Testis (tissue), 2 donors: ENCODE measurements around the gene HSD11B1L.

Experiments
- CTCF ChIP-seq, 3 experiments: fragments of 450-650 bp in 2 of 3; fragments of 200-600 bp in 1 of 3; sonication (generic) in 1 of 3; IDR thresholded peaks; one replicate each; pipeline ENCODE4 v1.5.1; 2016 to 2019; ENCODE audit warnings: antibody characterized with exemption in 3 of 3, mild to moderate bottlenecking in 2 of 3, moderate library complexity in 1 of 3
- POLR2A ChIP-seq: fragments of 450-650 bp; IDR thresholded peaks from one replicate; pipeline ENCODE4 v1.6.1; 2017; ENCODE audit warnings: antibody characterized with exemption, mild to moderate bottlenecking, moderate library complexity

DNA sequence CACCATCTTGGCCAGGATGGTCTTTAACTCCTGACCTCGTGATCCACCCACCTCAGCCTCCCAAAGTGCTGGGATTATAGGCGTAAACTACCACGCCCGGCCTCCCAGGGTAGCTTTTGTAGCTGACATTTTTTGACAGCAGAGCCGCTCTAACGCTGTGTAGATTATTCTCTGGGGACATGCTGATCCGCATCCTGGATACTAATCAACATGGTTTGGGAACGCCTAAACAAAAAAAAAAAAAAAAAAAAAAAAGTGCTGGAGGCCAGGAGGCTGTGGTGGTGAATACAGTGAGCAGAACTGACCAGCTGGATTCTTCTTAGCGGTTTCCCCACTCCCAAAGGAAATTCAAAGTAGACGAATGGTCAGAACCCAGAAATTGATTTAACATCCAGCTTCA is 34.0 kb downstream of the HSD11B1L start:
- TF ChIP-seq POLR2A = no peak
- no peak for TF ChIP-seq CTCF (IDR thresholded peaks at IDR 0.05)
